Activated CD4-positive, alpha-beta T cell treated with anti-CD3 and anti-CD28 coated beads, Interleukin-2, amount 10 ng/mL, durations not matched to agents 24 days and 14 days (primary cell): ENCODE measurements around the gene CIITA. TPM values are rescaled to one million over a fixed set of nuclear protein-coding genes. Genes with fewer than 3 reads are reported as not detected.

Experiments
- DNase-seq: peaks from one replicate; pipeline ENCODE4 v3.0.0; 2022
- H3K27ac Mint-ChIP-seq: one replicate; pipeline ENCODE4 v1.8.0; 2022; ENCODE audit warnings: mild to moderate bottlenecking, mixed read lengths
- H3K27me3 Mint-ChIP-seq: one replicate; pipeline ENCODE4 v1.8.0; 2022; ENCODE audit warnings: mixed read lengths
- H3K36me3 Mint-ChIP-seq: one replicate; pipeline ENCODE4 v1.8.0; 2022; ENCODE audit warnings: low read depth, mild to moderate bottlenecking, mixed read lengths
- H3K4me1 Mint-ChIP-seq: one replicate; pipeline ENCODE4 v1.8.0; 2021; ENCODE audit warnings: mixed read lengths
- H3K4me3 Mint-ChIP-seq: one replicate; pipeline ENCODE4 v1.8.0; 2022; ENCODE audit warnings: mild to moderate bottlenecking, moderate library complexity, mixed read lengths
- H3K9me3 Mint-ChIP-seq: one replicate; pipeline ENCODE4 v1.8.0; 2021; ENCODE audit warnings: mixed read lengths
- intact Hi-C: fragments of 100-400 bp; cut with micrococcal nuclease; formaldehyde crosslinking; loops from one replicate; pipeline ENCODE4 v1.15.1; 2023
- total RNA-seq: library from RNA; stranded (reverse); gene quantifications from 2 replicates; pipeline ENCODE4 v1.2.3, GENCODE V29; 2022

CIITA gene
- total RNA-seq, 1 donor from 2014 or later = 5.0 TPM

- Mint-ChIP-seq H3K4me3 (peak overlapping the region; percentile 95), H3K36me3 (peaks cover 4% of the 10 kb centered on the region), H3K27me3 (peaks cover 42% of the 10 kb centered on the region)
These were observed 2.9 kb downstream of the CIITA start for GRCh38 chr16:10879681-10880589.

GRCh38 chr16:10880594-10881452 lies 3.8 kb downstream of the CIITA start:
- Mint-ChIP-seq H3K27ac (no peak overlapping the region), H3K9me3 (no peaks in the 10 kb centered on the region), H3K27me3 (peaks cover 35% of the 10 kb centered on the region), H3K4me3 (peak overlapping the region; percentile 55), H3K4me1 (peaks cover 58% of the 10 kb centered on the region), H3K36me3 (peaks cover 4% of the 10 kb centered on the region)
- intact Hi-C loops = loop anchor here (1.0 kb wide), 1 partner anchor 10 kb away; no protein-coding TSS in a partner anchor
- no peak for DNase-seq

More at GRCh38 chr16:10879681-10880589, 2.9 kb downstream of the CIITA start:
- intact Hi-C loops = loop anchor here (2.0 kb wide), 1 partner anchor 35 kb away; no protein-coding TSS in a partner anchor
- Mint-ChIP-seq H3K9me3 (no peaks in the 10 kb centered on the region), H3K4me1 (peaks cover 66% of the 10 kb centered on the region), H3K27ac (no peak overlapping the region)
- DNase-seq = no peak

DNA sequence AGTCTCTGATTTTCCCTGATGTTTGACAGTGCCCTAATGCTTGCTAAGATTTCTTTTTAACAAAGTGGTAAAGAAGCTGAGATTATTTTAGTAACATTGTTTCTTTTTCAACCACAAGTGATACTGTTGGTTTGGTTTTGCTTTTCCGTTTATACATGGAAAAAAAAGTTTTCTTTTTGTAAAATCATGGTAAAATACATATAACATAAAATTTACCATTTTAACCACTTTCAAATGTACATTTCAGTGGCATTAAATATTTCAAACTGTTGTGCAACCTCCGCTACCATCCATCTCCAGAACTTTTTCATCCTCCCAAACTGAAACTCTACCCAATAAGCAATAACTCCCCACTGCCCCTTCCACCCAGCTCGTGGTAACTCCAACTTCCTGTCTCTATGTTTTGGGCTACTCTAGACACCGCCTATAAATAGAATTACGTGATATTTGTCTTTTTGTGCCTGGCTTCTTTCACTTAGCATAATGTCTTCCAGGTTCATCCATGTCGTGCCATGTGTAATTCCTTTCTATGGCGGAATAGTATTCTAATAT lies 4.6 kb downstream of the CIITA start:
- intact Hi-C loops = loop anchor here (1.0 kb wide), 1 partner anchor 10 kb away; no protein-coding TSS in a partner anchor
- Mint-ChIP-seq H3K4me1 (peaks cover 54% of the 10 kb centered on the region), H3K36me3 (peaks cover 4% of the 10 kb centered on the region), H3K9me3 (no peaks in the 10 kb centered on the region), H3K27me3 (peaks cover 35% of the 10 kb centered on the region), H3K4me3 (peak overlapping the region; percentile 36), H3K27ac (peak overlapping the region; percentile 61)
- no peak for DNase-seq

- Mint-ChIP-seq H3K9me3 (no peaks in the 10 kb centered on the region), H3K36me3 (peaks cover 4% of the 10 kb centered on the region), H3K4me3 (no peak overlapping the region), H3K27me3 (peaks cover 34% of the 10 kb centered on the region), H3K27ac (no peak overlapping the region), H3K4me1 (peaks cover 40% of the 10 kb centered on the region)
- no peak for DNase-seq
- intact Hi-C loops = no loop called here
These were observed 6.0 kb downstream of the CIITA start for GRCh38 chr16:10883004-10883403.

DNA sequence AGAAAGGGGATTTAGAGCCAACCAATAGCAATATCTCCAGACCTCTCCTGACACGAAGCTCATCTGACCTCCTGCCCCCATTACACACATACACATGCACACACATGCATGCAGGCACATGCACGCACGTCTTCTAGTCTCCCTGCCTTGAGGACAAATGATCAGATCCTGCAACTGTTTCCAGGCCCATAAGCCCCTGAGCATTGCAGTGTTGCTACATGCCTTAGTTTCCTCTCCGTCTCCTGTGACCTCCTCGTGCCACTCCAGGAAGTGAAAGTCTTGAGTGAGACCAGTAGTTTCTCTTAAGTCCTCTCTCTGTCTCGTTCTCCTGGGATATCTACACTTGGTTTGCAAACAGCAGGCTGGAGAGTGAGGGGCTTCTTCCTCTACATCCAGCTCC lies 8.2 kb downstream of the CIITA start:
- DNase-seq = no peak
- H3K4me1 Mint-ChIP-seq = peaks cover 25% of the 10 kb centered on the region
- peaks cover 4% of the 10 kb centered on the region for H3K36me3 Mint-ChIP-seq
- H3K4me3 Mint-ChIP-seq = no peak overlapping the region
- no peaks in the 10 kb centered on the region for H3K9me3 Mint-ChIP-seq
- intact Hi-C loops = no loop called here
- H3K27ac Mint-ChIP-seq = no peak overlapping the region
- H3K27me3 Mint-ChIP-seq = peaks cover 24% of the 10 kb centered on the region

DNA sequence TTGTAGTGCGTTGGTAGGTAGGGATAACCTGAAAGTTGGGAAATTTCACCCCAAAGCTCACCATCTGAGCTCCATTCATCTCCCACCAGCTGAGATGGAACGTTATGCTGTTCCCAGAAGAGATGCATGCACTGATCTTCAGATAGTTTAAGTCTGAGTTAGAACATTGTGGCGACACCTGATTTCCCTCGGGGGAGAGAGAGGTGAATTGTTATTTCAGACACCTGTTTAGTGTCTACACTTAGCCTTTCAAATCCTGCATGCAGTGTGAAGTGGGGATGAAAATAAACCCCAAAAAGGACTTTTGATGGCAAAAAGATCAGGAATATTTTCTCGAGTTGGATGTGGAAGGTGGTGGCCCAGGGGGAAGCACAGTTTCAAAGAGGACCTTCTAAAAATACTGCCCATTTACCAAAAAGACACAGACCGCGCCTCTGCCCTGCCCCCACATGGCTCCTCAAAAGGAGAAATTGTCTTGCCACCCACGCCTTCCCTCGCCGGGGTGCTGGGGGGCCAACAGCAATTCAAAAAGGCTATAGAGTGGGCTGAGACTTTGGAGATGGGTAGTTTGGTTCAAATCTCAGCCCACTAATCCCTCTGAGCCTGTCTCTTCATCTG lies 11.4 kb downstream of the CIITA start:
- intact Hi-C loops = no loop called here
- Mint-ChIP-seq H3K4me1 (peaks cover 9% of the 10 kb centered on the region), H3K27me3 (peaks cover 23% of the 10 kb centered on the region), H3K4me3 (no peak overlapping the region), H3K36me3 (peaks cover 3% of the 10 kb centered on the region), H3K27ac (no peak overlapping the region), H3K9me3 (no peaks in the 10 kb centered on the region)
- no peak for DNase-seq

- Mint-ChIP-seq H3K9me3 (no peaks in the 10 kb centered on the region), H3K27me3 (peaks cover 13% of the 10 kb centered on the region), H3K4me1 (peaks cover 3% of the 10 kb centered on the region), H3K36me3 (no peaks in the 10 kb centered on the region), H3K4me3 (no peak overlapping the region), H3K27ac (no peak overlapping the region)
- intact Hi-C loops = no loop called here
- DNase-seq = no peak
These were observed 12.9 kb downstream of the CIITA start for GRCh38 chr16:10889855-10890254.

DNA sequence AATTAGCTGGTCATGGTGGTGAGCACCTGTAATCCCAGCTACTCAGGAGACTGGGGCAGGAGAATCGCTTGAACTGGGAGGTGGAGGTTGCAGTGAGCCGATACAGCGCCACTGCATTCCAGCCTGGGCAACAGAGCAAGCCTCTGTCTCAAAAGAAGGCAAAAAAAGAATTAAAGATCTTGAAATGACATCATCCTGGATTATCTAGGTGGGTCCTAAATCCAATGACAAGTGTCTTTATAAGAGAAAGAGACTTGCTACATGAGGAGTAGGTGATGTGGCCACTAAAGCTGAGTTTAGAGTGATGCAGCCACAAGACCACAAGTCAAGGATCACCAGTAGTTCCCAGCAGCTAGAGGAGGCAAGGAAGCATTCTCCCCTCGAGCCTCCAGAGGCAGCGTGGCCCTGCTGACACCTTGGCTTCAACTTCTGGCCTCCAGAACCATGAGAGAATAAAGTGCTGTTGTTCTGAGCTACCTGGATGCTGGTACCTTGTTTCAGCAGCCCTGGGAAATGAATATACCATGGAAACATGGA lies 15.8 kb downstream of the CIITA start:
- intact Hi-C loops = no loop called here

GRCh38 chr16:10895053-10895946 lies 18.3 kb downstream of the CIITA start:
- Mint-ChIP-seq H3K27ac (no peak overlapping the region), H3K36me3 (peaks cover 19% of the 10 kb centered on the region), H3K4me3 (no peak overlapping the region), H3K9me3 (no peaks in the 10 kb centered on the region), H3K4me1 (peaks cover 3% of the 10 kb centered on the region), H3K27me3 (peaks cover 3% of the 10 kb centered on the region)
- intact Hi-C loops = no loop called here
- peak; percentile 83 for DNase-seq

More for the DNA sequence above, 15.8 kb downstream of the CIITA start:
- Mint-ChIP-seq H3K4me1 (peaks cover 3% of the 10 kb centered on the region), H3K27me3 (peaks cover 4% of the 10 kb centered on the region), H3K36me3 (peaks cover 9% of the 10 kb centered on the region), H3K27ac (no peak overlapping the region), H3K9me3 (no peaks in the 10 kb centered on the region), H3K4me3 (no peak overlapping the region)
- no peak for DNase-seq

GRCh38 chr16:10896165-10896564 lies 19.2 kb downstream of the CIITA start:
- no peak for DNase-seq
- intact Hi-C loops = no loop called here
- Mint-ChIP-seq H3K36me3 (peaks cover 24% of the 10 kb centered on the region), H3K4me1 (peaks cover 2% of the 10 kb centered on the region), H3K27me3 (peaks cover 3% of the 10 kb centered on the region), H3K27ac (no peak overlapping the region), H3K9me3 (no peaks in the 10 kb centered on the region), H3K4me3 (no peak overlapping the region)

GRCh38 chr16:10896723-10897122 lies 19.7 kb downstream of the CIITA start:
- H3K4me3 Mint-ChIP-seq = no peak overlapping the region
- intact Hi-C loops = no loop called here
- peaks cover 2% of the 10 kb centered on the region for H3K4me1 Mint-ChIP-seq
- no peaks in the 10 kb centered on the region for H3K9me3 Mint-ChIP-seq
- H3K27me3 Mint-ChIP-seq = peaks cover under 1% of the 10 kb centered on the region
- H3K27ac Mint-ChIP-seq = no peak overlapping the region
- no peak for DNase-seq
- H3K36me3 Mint-ChIP-seq = peaks cover 24% of the 10 kb centered on the region

GRCh38 chr16:10897134-10897533 lies 20.1 kb downstream of the CIITA start:
- peaks cover 24% of the 10 kb centered on the region for H3K36me3 Mint-ChIP-seq
- H3K4me1 Mint-ChIP-seq = peaks cover 2% of the 10 kb centered on the region
- H3K27ac Mint-ChIP-seq = no peak overlapping the region
- H3K9me3 Mint-ChIP-seq = no peaks in the 10 kb centered on the region
- no peaks in the 10 kb centered on the region for H3K27me3 Mint-ChIP-seq
- intact Hi-C loops = no loop called here
- H3K4me3 Mint-ChIP-seq = no peak overlapping the region
- DNase-seq = no peak
